GM12891 (cell line): ENCODE data around the gene CYBB.

Experiments used
- POLR2A ChIP-seq: IDR thresholded peaks from 2 replicates; pipeline ENCODE4 v1.6.1; 2011; ENCODE audit warnings: low read depth, low read length, control low read depth
- SPI1 ChIP-seq: IDR thresholded peaks from 2 replicates; pipeline ENCODE4 v1.6.1; 2011; ENCODE audit warnings: low read depth, low read length, control low read depth

DNA sequence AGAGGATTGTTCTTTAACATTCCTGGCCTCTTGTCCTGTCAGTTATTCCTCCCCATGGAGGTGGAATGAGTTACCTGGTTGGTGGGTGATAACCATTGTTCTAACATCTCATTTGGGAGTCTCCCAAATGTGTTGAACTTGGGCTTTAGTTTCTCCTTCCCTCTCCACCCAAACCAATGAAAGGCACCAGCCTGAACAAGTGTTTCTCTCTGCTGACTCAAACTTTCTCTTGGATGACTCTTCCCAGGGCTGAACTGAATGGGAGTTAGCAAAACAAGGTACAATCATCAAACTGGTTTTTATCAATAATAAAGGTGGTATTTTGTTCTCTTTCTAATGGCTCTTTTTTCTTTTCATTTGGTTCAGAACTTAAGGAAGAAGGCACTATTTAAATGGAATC lies 64.8 kb downstream of the CYBB start:
- no peak for TF ChIP-seq POLR2A
- no peak for TF ChIP-seq SPI1
